Measurements from ENCODE around the gene LCTL. TPM values are rescaled to one million over a fixed set of nuclear protein-coding genes. Genes with fewer than 3 reads are reported as not detected.

LCTL gene
- polyA plus RNA-seq, 2 of the 4 experiments (the other 2 are of a cell fraction), result not detected

DNA sequence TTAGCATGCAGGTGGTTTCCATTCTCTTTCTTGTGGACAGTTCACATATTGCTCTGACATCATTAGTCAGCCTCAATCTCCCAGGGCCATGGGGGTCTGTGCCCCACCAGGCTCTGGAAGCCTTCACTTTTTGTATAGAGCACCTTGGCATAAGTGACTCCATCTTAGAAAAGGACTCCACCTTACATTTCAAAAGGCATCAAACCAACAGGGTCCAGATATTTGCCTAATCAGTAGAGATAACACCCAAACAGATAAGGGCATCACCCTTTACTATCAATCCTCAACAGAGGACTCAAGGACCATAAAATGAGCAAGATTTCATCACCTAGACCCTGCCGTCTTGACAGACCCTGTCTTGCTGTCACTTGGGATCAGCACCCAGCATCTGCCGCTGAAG is 35.7 kb upstream of the LCTL start:
- no peak for ATAC-seq
- peaks cover under 1% of the 10 kb centered on the region; the same call in 1 of the 3 replicates for H3K4me1 ChIP-seq
- 49% methylated on average over 2 of the region's 2 CpGs for WGBS (ENCODE audit: missing lambda C conversion rate)
- no peak for TF ChIP-seq ZFP36 (IDR thresholded peaks at IDR 0.05; ENCODE audit: borderline replicate concordance, partially characterized antibody)
- no peak for TF ChIP-seq BHLHE40 (IDR thresholded peaks at IDR 0.05; ENCODE audit: low read depth, low read length)
- TF ChIP-seq, protein P1, sequence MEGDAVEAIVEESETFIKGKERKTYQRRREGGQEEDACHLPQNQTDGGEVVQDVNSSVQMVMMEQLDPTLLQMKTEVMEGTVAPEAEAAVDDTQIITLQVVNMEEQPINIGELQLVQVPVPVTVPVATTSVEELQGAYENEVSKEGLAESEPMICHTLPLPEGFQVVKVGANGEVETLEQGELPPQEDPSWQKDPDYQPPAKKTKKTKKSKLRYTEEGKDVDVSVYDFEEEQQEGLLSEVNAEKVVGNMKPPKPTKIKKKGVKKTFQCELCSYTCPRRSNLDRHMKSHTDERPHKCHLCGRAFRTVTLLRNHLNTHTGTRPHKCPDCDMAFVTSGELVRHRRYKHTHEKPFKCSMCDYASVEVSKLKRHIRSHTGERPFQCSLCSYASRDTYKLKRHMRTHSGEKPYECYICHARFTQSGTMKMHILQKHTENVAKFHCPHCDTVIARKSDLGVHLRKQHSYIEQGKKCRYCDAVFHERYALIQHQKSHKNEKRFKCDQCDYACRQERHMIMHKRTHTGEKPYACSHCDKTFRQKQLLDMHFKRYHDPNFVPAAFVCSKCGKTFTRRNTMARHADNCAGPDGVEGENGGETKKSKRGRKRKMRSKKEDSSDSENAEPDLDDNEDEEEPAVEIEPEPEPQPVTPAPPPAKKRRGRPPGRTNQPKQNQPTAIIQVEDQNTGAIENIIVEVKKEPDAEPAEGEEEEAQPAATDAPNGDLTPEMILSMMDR (IDR thresholded peaks at IDR 0.05), result no peak
- no peak for TF ChIP-seq EHF (CRISPR knock-in tag; IDR thresholded peaks at IDR 0.05)
- TF ChIP-seq ZC3H11A (IDR thresholded peaks at IDR 0.05), result no peak
- no peak for TF ChIP-seq CBX2 (IDR thresholded peaks at IDR 0.05; ENCODE audit: borderline replicate concordance, low read depth)
- no peak for TF ChIP-seq JUNB (IDR thresholded peaks at IDR 0.05)
- H3K4me2 ChIP-seq, result no peak overlapping the region
- ChIA-PET CTCF (interaction anchor here (0.6 to 12.5 kb wide), 5 partner anchors 11 to 349 kb away, joined by 3 to 148 read pairs (median 4); no protein-coding TSS in a partner anchor), POLR2A (no interaction called here)
- no peak overlapping the region for H3K27ac ChIP-seq
- no peaks in the 10 kb centered on the region for H3K9me3 ChIP-seq
- FAIRE-seq, result no peak
- H3K4me3 ChIP-seq, result no peak overlapping the region
- no peak for DNase-seq (ENCODE audit: low read depth in 1 of 2, low spot score in 1 of 2)

DNA sequence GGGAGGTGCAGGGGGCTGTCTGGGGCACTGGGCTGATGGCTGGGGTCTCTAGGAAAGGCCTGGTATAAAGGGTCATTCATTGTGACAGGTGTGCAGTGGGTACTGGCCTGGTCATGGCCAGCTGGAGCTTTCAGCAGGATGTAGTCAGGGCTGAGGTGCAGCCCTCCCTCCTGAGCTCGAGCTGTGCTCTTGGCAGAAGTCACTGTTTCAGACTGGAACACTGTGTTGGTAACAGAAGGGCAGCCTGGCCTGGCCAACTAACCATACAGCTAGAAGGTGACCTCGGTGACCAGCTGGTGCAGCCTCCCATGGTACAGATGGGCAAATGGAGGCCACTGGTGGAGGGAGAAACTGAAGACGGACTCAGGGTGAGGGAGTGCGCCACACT is 34.4 kb upstream of the LCTL start:
- no peak overlapping the region for H3K27ac ChIP-seq
- CTCF ChIA-PET, result interaction anchor here (1.0 to 12.5 kb wide), 10 partner anchors 10 to 253 kb away, joined by 3 to 148 read pairs (median 4); no protein-coding TSS in a partner anchor
- no peak for FAIRE-seq

DNA sequence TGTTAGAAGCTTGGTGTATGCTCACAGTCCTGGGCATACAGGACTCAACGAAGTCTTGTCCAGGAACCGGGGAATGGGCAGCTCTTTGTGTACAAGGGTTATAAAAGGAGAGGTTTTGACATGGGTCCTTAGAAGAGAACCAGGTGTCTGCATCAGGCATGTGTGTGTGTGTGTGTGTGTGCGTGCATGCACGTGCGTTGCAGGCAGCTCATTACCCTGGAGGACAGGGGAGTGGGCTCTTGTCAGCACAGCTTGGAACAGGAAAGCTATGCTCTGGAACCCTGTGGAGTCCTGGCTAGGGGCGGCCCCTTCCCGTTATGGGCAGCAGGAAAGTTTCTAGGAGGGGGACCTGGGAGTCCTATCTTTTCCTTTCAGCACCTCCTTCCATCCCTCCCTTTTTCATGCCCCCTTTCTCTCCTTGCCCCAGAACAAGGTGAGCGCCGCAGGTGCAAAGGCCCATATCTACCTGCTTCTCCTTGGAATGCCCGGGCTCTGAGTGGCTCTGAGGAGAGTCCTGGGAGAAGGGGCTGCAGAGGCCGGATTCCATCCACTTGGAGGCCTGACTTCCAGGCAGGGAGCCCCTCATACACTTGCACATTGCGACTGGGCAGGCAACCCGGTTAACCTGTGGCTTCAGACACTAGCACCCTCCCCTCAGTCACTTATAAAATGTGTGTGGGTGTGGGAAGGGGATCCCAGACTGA is 33.9 kb upstream of the LCTL start:
- H3K27ac ChIP-seq, result no peak overlapping the region
- peaks cover 8% of the 10 kb centered on the region for H3K4me1 ChIP-seq
- ATAC-seq (no peak), DNase-seq (ENCODE audit: low read depth in 1 of 2, low spot score in 1 of 2) (no peak), FAIRE-seq (no peak)
- POLR2A ChIA-PET, result no interaction called here
- 76% methylated on average over 11 of the region's 13 CpGs for WGBS (ENCODE audit: missing lambda C conversion rate)
- CTCF ChIA-PET, result interaction anchor here (0.7 to 12.5 kb wide), 11 partner anchors 10 to 253 kb away, joined by 3 to 148 read pairs (median 5); no protein-coding TSS in a partner anchor
- H3K4me2 ChIP-seq, result no peak overlapping the region
- H3K9me3 ChIP-seq, result no peaks in the 10 kb centered on the region
- no peak overlapping the region for H3K4me3 ChIP-seq
- TF ChIP-seq NPAS2 (CRISPR knock-in tag; IDR thresholded peaks at IDR 0.05; ENCODE audit: borderline replicate concordance) (no peak), CHD4 (IDR thresholded peaks at IDR 0.05; ENCODE audit: borderline replicate concordance) (no peak), JUN (IDR thresholded peaks at IDR 0.05) (no peak), RNF2 (IDR thresholded peaks at IDR 0.05; ENCODE audit: borderline replicate concordance, low read depth) (no peak), HOXA7 (CRISPR knock-in tag; IDR thresholded peaks at IDR 0.05) (no peak), CHD2 (IDR thresholded peaks at IDR 0.05; ENCODE audit: low read length, partially characterized antibody) (no peak), RAD21 (conservative IDR thresholded peaks at IDR 0.05 in 1 of 2, IDR thresholded peaks at IDR 0.05 in 1 of 2) (no peak), SREBF2 (IDR thresholded peaks at IDR 0.05) (no peak), TFCP2L1 (CRISPR knock-in tag; IDR thresholded peaks at IDR 0.05) (no peak), JUNB (IDR thresholded peaks at IDR 0.05) (no peak), TP53 (CRISPR knock-in tag; IDR thresholded peaks at IDR 0.05) (no peak), CBX2 (IDR thresholded peaks at IDR 0.05; ENCODE audit: borderline replicate concordance, low read depth) (no peak), ZFP36 (IDR thresholded peaks at IDR 0.05; ENCODE audit: borderline replicate concordance, partially characterized antibody) (no peak)
- TF ChIP-seq, protein P2, sequence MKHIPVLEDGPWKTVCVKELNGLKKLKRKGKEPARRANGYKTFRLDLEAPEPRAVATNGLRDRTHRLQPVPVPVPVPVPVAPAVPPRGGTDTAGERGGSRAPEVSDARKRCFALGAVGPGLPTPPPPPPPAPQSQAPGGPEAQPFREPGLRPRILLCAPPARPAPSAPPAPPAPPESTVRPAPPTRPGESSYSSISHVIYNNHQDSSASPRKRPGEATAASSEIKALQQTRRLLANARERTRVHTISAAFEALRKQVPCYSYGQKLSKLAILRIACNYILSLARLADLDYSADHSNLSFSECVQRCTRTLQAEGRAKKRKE (CRISPR knock-in tag; IDR thresholded peaks at IDR 0.05; ENCODE audit: low read depth), result no peak
- TF ChIP-seq, protein P3, sequence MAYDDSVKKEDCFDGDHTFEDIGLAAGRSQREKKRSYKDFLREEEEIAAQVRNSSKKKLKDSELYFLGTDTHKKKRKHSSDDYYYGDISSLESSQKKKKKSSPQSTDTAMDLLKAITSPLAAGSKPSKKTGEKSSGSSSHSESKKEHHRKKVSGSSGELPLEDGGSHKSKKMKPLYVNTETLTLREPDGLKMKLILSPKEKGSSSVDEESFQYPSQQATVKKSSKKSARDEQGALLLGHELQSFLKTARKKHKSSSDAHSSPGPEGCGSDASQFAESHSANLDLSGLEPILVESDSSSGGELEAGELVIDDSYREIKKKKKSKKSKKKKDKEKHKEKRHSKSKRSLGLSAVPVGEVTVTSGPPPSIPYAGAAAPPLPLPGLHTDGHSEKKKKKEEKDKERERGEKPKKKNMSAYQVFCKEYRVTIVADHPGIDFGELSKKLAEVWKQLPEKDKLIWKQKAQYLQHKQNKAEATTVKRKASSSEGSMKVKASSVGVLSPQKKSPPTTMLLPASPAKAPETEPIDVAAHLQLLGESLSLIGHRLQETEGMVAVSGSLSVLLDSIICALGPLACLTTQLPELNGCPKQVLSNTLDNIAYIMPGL (CRISPR knock-in tag; IDR thresholded peaks at IDR 0.05; ENCODE audit: borderline replicate concordance), result no peak

More for the DNA sequence above, 34.4 kb upstream of the LCTL start:
- DNase-seq (ENCODE audit: low read depth in 1 of 2, low spot score in 1 of 2), result no peak
- H3K4me3 ChIP-seq, result no peak overlapping the region
- no peak for ATAC-seq
- WGBS (ENCODE audit: missing lambda C conversion rate), result 52% methylated on average over 4 of the region's 4 CpGs
- peaks cover 8% of the 10 kb centered on the region for H3K4me1 ChIP-seq
- POLR2A ChIA-PET, result no interaction called here
- no peak overlapping the region for H3K4me2 ChIP-seq
- no peaks in the 10 kb centered on the region for H3K9me3 ChIP-seq
- TF ChIP-seq, protein P4, sequence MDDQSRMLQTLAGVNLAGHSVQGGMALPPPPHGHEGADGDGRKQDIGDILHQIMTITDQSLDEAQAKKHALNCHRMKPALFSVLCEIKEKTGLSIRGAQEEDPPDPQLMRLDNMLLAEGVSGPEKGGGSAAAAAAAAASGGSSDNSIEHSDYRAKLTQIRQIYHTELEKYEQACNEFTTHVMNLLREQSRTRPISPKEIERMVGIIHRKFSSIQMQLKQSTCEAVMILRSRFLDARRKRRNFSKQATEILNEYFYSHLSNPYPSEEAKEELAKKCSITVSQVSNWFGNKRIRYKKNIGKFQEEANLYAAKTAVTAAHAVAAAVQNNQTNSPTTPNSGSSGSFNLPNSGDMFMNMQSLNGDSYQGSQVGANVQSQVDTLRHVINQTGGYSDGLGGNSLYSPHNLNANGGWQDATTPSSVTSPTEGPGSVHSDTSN (IDR thresholded peaks at IDR 0.05), result no peak
- TF ChIP-seq HEYL (CRISPR knock-in tag; IDR thresholded peaks at IDR 0.05), result no peak
- no peak for TF ChIP-seq TP53 (CRISPR knock-in tag; IDR thresholded peaks at IDR 0.05)
- no peak for TF ChIP-seq TFCP2L1 (CRISPR knock-in tag; IDR thresholded peaks at IDR 0.05)
- TF ChIP-seq, protein P5, sequence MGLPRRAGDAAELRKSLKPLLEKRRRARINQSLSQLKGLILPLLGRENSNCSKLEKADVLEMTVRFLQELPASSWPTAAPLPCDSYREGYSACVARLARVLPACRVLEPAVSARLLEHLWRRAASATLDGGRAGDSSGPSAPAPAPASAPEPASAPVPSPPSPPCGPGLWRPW (IDR thresholded peaks at IDR 0.05), result no peak
- no peak for TF ChIP-seq KDM1A (IDR thresholded peaks at IDR 0.05; ENCODE audit: low read depth)
- TF ChIP-seq HDAC2 (IDR thresholded peaks at IDR 0.05), result no peak
- TF ChIP-seq RNF2 (IDR thresholded peaks at IDR 0.05; ENCODE audit: borderline replicate concordance, low read depth), result no peak
- TF ChIP-seq, protein P6, sequence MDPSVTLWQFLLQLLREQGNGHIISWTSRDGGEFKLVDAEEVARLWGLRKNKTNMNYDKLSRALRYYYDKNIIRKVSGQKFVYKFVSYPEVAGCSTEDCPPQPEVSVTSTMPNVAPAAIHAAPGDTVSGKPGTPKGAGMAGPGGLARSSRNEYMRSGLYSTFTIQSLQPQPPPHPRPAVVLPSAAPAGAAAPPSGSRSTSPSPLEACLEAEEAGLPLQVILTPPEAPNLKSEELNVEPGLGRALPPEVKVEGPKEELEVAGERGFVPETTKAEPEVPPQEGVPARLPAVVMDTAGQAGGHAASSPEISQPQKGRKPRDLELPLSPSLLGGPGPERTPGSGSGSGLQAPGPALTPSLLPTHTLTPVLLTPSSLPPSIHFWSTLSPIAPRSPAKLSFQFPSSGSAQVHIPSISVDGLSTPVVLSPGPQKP (IDR thresholded peaks at IDR 0.05; ENCODE audit: low read depth, low read length), result no peak
- no peak for TF ChIP-seq ZNF302 (CRISPR knock-in tag; IDR thresholded peaks at IDR 0.05)
- no peak for TF ChIP-seq SMC3 (IDR thresholded peaks at IDR 0.05)
